ENCODE data around the gene ARHGAP15. TPM values are rescaled to one million over a fixed set of nuclear protein-coding genes. Genes with fewer than 3 reads are reported as not detected.

The ARHGAP15 gene
- total RNA-seq, 1 experiment from 2014 or later: 0.42 TPM

GRCh38 chr2:143259368-143259958, 130.2 kb downstream of the ARHGAP15 start:
- Histone ChIP-seq H3K4me2 (ENCODE audit: low read length) (peak overlapping the region; percentile 29), H3K79me2 (ENCODE audit: insufficient read depth, low read length) (no peaks in the 10 kb centered on the region), H3K9ac (ENCODE audit: low read length) (no peak overlapping the region), H3K4me1 (ENCODE audit: control insufficient read depth in 1 of 2, insufficient read depth in 2 of 2, low read length in 2 of 2) (no peaks in the 10 kb centered on the region), H3K27me3 (ENCODE audit: insufficient read depth, low read length) (peaks cover 13% of the 10 kb centered on the region), H3K27ac (ENCODE audit: low read depth, low read length) (no peak overlapping the region), H3K4me3 (replicated peaks in 1 of 2; ENCODE audit: low read depth in 1 of 2, low read length in 2 of 2) (no peak overlapping the region), H4K20me1 (ENCODE audit: insufficient read depth) (no peaks in the 10 kb centered on the region), H2AFZ (ENCODE audit: low read depth, low read length, poor library complexity, severe bottlenecking) (peak overlapping the region; percentile 50), H3K9me2 (ENCODE audit: insufficient read depth) (no peaks in the 10 kb centered on the region), H3K9me3 (ENCODE audit: control insufficient read depth in 1 of 2, insufficient read depth in 1 of 2, low read depth in 1 of 2, low read length in 2 of 2) (no peaks in the 10 kb centered on the region), H3K36me3 (ENCODE audit: control insufficient read depth in 1 of 2, insufficient read depth in 2 of 2, low read length in 2 of 2) (no peaks in the 10 kb centered on the region)
- ChIA-PET POLR2A (no interaction called here), CTCF (interaction anchor here (0.6 to 2.4 kb wide), 29 partner anchors 9 to 266 kb away, joined by 3 to 38 read pairs (median 4); no protein-coding TSS in a partner anchor), RAD21 (ENCODE audit: low non-redundant PET in 1 of 2, low total read pairs in 2 of 2, uncharacterized antibody in 2 of 2, unreplicated experiment in 2 of 2) (interaction anchor here (0.6 to 1.3 kb wide), 3 partner anchors 26 to 148 kb away, joined by 3 to 4 read pairs (median 3); no protein-coding TSS in a partner anchor)
- TF ChIP-seq CTCF (IDR thresholded peaks at IDR 0.05 in 2 of 3, conservative IDR thresholded peaks at IDR 0.05 in 1 of 3; ENCODE audit: borderline replicate concordance in 1 of 3, insufficient read depth in 1 of 3, low read depth in 2 of 3, low read length in 2 of 3) (peak; percentile 73 to 81 (median 76)), RAD21 (IDR thresholded peaks at IDR 0.05; ENCODE audit: low read depth) (peak; percentile 75), JUND (IDR thresholded peaks at IDR 0.05) (no peak)
- DNase-seq (ENCODE audit: low read depth, low spot score): peak; percentile 51
- intact Hi-C loops (cut with micrococcal nuclease): loop anchor here (1.0 to 2.0 kb wide), 4 partner anchors 55 to 225 kb away; no protein-coding TSS in a partner anchor
- BruUV-seq (replicated peaks): no TSS peak
- peak; percentile 87 for ATAC-seq

GRCh38 chr2:143261986-143262385, 132.8 kb downstream of the ARHGAP15 start:
- no peak overlapping the region for H3K27ac ChIP-seq (ENCODE audit: low read depth, low read length)
- intact Hi-C loops (cut with micrococcal nuclease): no loop called here
- no peaks in the 10 kb centered on the region for H3K9me3 ChIP-seq (ENCODE audit: control insufficient read depth in 1 of 2, insufficient read depth in 1 of 2, low read depth in 1 of 2, low read length in 2 of 2)
- no peak overlapping the region for H2AFZ ChIP-seq (ENCODE audit: low read depth, low read length, poor library complexity, severe bottlenecking)
- ATAC-seq (no peak), DNase-seq (ENCODE audit: low read depth, low spot score) (no peak)
- no peaks in the 10 kb centered on the region for H3K4me1 ChIP-seq (ENCODE audit: control insufficient read depth in 1 of 2, insufficient read depth in 2 of 2, low read length in 2 of 2)
- H3K9me2 ChIP-seq (ENCODE audit: insufficient read depth): no peaks in the 10 kb centered on the region
- TF ChIP-seq EZH2phosphoT487 (IDR thresholded peaks at IDR 0.05; ENCODE audit: borderline replicate concordance) (no peak), RAD21 (IDR thresholded peaks at IDR 0.05; ENCODE audit: low read depth) (no peak), MAX (IDR thresholded peaks at IDR 0.05) (no peak), JUND (IDR thresholded peaks at IDR 0.05) (no peak), EZH2 (IDR thresholded peaks at IDR 0.05) (no peak), YY1 (IDR thresholded peaks at IDR 0.05; ENCODE audit: extremely low read depth, insufficient replicate concordance, low read depth, low read length) (no peak), SRF (IDR thresholded peaks at IDR 0.05; ENCODE audit: low read depth) (no peak), SIN3A (IDR thresholded peaks at IDR 0.05; ENCODE audit: low read depth) (no peak), SP1 (IDR thresholded peaks at IDR 0.05; ENCODE audit: low read depth) (no peak), EGR1 (IDR thresholded peaks at IDR 0.05; ENCODE audit: low read depth) (no peak), POLR2AphosphoS5 (IDR thresholded peaks at IDR 0.05; ENCODE audit: low read depth, low read length) (no peak), ATF3 (IDR thresholded peaks at IDR 0.05) (no peak), CEBPB (IDR thresholded peaks at IDR 0.05; ENCODE audit: low read depth) (no peak), ZFX (IDR thresholded peaks at IDR 0.05) (no peak), ZNF274 (IDR thresholded peaks at IDR 0.05; ENCODE audit: low read depth, low read length) (no peak), CTCF (IDR thresholded peaks at IDR 0.05 in 2 of 3, conservative IDR thresholded peaks at IDR 0.05 in 1 of 3; ENCODE audit: borderline replicate concordance in 1 of 3, insufficient read depth in 1 of 3, low read depth in 2 of 3, low read length in 2 of 3) (no peak)
- H3K79me2 ChIP-seq (ENCODE audit: insufficient read depth, low read length): no peaks in the 10 kb centered on the region
- H3K27me3 ChIP-seq (ENCODE audit: insufficient read depth, low read length): no peaks in the 10 kb centered on the region; the same call in 1 of the 2 replicates
- POLR2A ChIA-PET: no interaction called here
- no TSS peak for BruUV-seq (replicated peaks)
- H3K4me2 ChIP-seq (ENCODE audit: low read length): no peak overlapping the region
- H3K9ac ChIP-seq (ENCODE audit: low read length): no peak overlapping the region
- no peak overlapping the region for H3K4me3 ChIP-seq (replicated peaks in 1 of 2; ENCODE audit: low read depth in 1 of 2, low read length in 2 of 2)
- no peaks in the 10 kb centered on the region for H3K36me3 ChIP-seq (ENCODE audit: control insufficient read depth in 1 of 2, insufficient read depth in 2 of 2, low read length in 2 of 2)
- H4K20me1 ChIP-seq (ENCODE audit: insufficient read depth): no peaks in the 10 kb centered on the region
- CTCF ChIA-PET: interaction anchor here (2.2 kb wide), 1 partner anchor 151 kb away, joined by 5 read pairs; no protein-coding TSS in a partner anchor
- RAD21 ChIA-PET (ENCODE audit: low non-redundant PET in 1 of 2, low total read pairs in 2 of 2, uncharacterized antibody in 2 of 2, unreplicated experiment in 2 of 2): no interaction called here
